ENCODE data around the gene SDHAF2. TPM values are rescaled to one million over a fixed set of nuclear protein-coding genes. Genes with fewer than 3 reads are reported as not detected.

The SDHAF2 gene
- total and polyA plus RNA-seq, 2 of the 13 experiments (the other 11 are each of a cell fraction or from before 2014, with no cell fraction given): 44.2 to 70.4 TPM

- no peak for TF ChIP-seq ZNF460 (CRISPR knock-in tag; IDR thresholded peaks at IDR 0.05; ENCODE audit: borderline replicate concordance)
- TF ChIP-seq ZNF501 (CRISPR knock-in tag; IDR thresholded peaks at IDR 0.05): no peak
- TF ChIP-seq ZNF775 (CRISPR knock-in tag; IDR thresholded peaks at IDR 0.05; ENCODE audit: borderline replicate concordance): no peak
- no peak for TF ChIP-seq KLF9 (CRISPR knock-in tag; IDR thresholded peaks at IDR 0.05; ENCODE audit: low read depth)
- TF ChIP-seq ZNF24 (IDR thresholded peaks at IDR 0.05): no peak
- TF ChIP-seq HOXA9 (CRISPR knock-in tag; IDR thresholded peaks at IDR 0.05; ENCODE audit: borderline replicate concordance): no peak; the same call in 1 of the 2 replicates
- no peak; the same call in 1 of the 2 replicates for TF ChIP-seq MED1 (CRISPR knock-in tag; IDR thresholded peaks at IDR 0.05)
- no peak for TF ChIP-seq NFATC3 (CRISPR knock-in tag; IDR thresholded peaks at IDR 0.05)
- peak; percentile 7; the same call in 1 of the 2 replicates for TF ChIP-seq ZNF580 (CRISPR knock-in tag; IDR thresholded peaks at IDR 0.05; ENCODE audit: borderline replicate concordance, low read depth)
- no peak for TF ChIP-seq FOSL1 (CRISPR knock-in tag; IDR thresholded peaks at IDR 0.05; ENCODE audit: borderline replicate concordance)
- TF ChIP-seq ZNF432 (CRISPR knock-in tag; IDR thresholded peaks at IDR 0.05; ENCODE audit: borderline replicate concordance): no peak
- TF ChIP-seq AGO2 (optimal IDR thresholded peaks at IDR 0.05; ENCODE audit: low read depth, low read length): no peak
- TF ChIP-seq SOX6 (IDR thresholded peaks at IDR 0.05): no peak
- no peak for TF ChIP-seq SOX6 (CRISPR knock-in tag; IDR thresholded peaks at IDR 0.05)
- TF ChIP-seq CBX5 (CRISPR knock-in tag; IDR thresholded peaks at IDR 0.05; ENCODE audit: borderline replicate concordance): no peak; the same call in 1 of the 2 replicates
- no peak for TF ChIP-seq MAFG (CRISPR knock-in tag; IDR thresholded peaks at IDR 0.05)
- peak; percentile 32; the same call in 1 of the 2 replicates for TF ChIP-seq SIN3A (IDR thresholded peaks at IDR 0.05; ENCODE audit: borderline replicate concordance, low read depth, low read length)
- no peak for TF ChIP-seq NFYC (CRISPR knock-in tag; IDR thresholded peaks at IDR 0.05)
- no peak for TF ChIP-seq ZNF317 (CRISPR knock-in tag; IDR thresholded peaks at IDR 0.05)
- TF ChIP-seq BORCS8-MEF2B (CRISPR knock-in tag; IDR thresholded peaks at IDR 0.05): no peak; the same call in 1 of the 2 replicates
- no peak for TF ChIP-seq SMARCE1 (IDR thresholded peaks at IDR 0.05; ENCODE audit: borderline replicate concordance)
- TF ChIP-seq REST (IDR thresholded peaks at IDR 0.05; ENCODE audit: borderline replicate concordance in 1 of 2, low read depth in 1 of 2, low read length in 2 of 2): no peak
- TF ChIP-seq PBX3 (CRISPR knock-in tag; IDR thresholded peaks at IDR 0.05; ENCODE audit: borderline replicate concordance): no peak
- TF ChIP-seq ZNF550 (CRISPR knock-in tag; IDR thresholded peaks at IDR 0.05; ENCODE audit: borderline replicate concordance): no peak
- TF ChIP-seq TARDBP (CRISPR knock-in tag; IDR thresholded peaks at IDR 0.05): no peak; the same call in 1 of the 2 replicates
- TF ChIP-seq MEIS2 (CRISPR knock-in tag; IDR thresholded peaks at IDR 0.05): peak; percentile 72
- TF ChIP-seq RAD21 (CRISPR knock-in tag; IDR thresholded peaks at IDR 0.05): 0 out of 2 replicates have a peak, but pooled peaks have one; percentile 10
- no peak for TF ChIP-seq MXD3 (CRISPR knock-in tag; IDR thresholded peaks at IDR 0.05)
Observed at GRCh38 chr11:61429346-61429690, 606 bp upstream of the SDHAF2 start (continued).
